Measurements from ENCODE around the gene GRK2.

GRK2 gene

GRCh38 chr11:67321313-67321871 lies 55.1 kb downstream of the GRK2 start:
- TF ChIP-seq ZFX (IDR thresholded peaks at IDR 0.05; ENCODE audit: borderline replicate concordance) = no peak
- TF ChIP-seq CTCF (IDR thresholded peaks at IDR 0.05) = no peak

GRCh38 chr11:67322049-67322448 lies 55.8 kb downstream of the GRK2 start:
- TF ChIP-seq ZFX (IDR thresholded peaks at IDR 0.05; ENCODE audit: borderline replicate concordance) = no peak
- no peak for TF ChIP-seq CTCF (IDR thresholded peaks at IDR 0.05)

More at GRCh38 chr11:67321313-67321871, 55.1 kb downstream of the GRK2 start:
- H3K27ac ChIP-seq = no peak overlapping the region

GRCh38 chr11:67323526-67323925 lies 57.3 kb downstream of the GRK2 start:
- H3K27ac ChIP-seq = no peak overlapping the region
- TF ChIP-seq CTCF (IDR thresholded peaks at IDR 0.05) = no peak
- no peak for TF ChIP-seq ZFX (IDR thresholded peaks at IDR 0.05; ENCODE audit: borderline replicate concordance)

More at GRCh38 chr11:67322049-67322448, 55.8 kb downstream of the GRK2 start:
- no peak overlapping the region for H3K27ac ChIP-seq

- H3K27ac ChIP-seq = no peak overlapping the region
- TF ChIP-seq ZFX (IDR thresholded peaks at IDR 0.05; ENCODE audit: borderline replicate concordance) (no peak), CTCF (IDR thresholded peaks at IDR 0.05) (no peak)
These were observed 65.9 kb downstream of the GRK2 start for GRCh38 chr11:67332081-67332691.
